Glutamatergic neuron (in vitro differentiated cells): ENCODE results near the gene CNR1. TPM values are rescaled to one million over a fixed set of nuclear protein-coding genes. Genes with fewer than 3 reads are reported as not detected.

Experiments
- DNase-seq: peaks from one replicate; pipeline ENCODE4 v3.0.0; 2022
- H3K27ac Mint-ChIP-seq: one replicate; pipeline ENCODE4 v1.8.0; 2020; ENCODE audit warnings: mild to moderate bottlenecking, mixed read lengths, inconsistent platforms; ENCODE audit not compliant: unreplicated experiment
- H3K27me3 Mint-ChIP-seq: one replicate; pipeline ENCODE4 v1.8.0; 2020; ENCODE audit warnings: mild to moderate bottlenecking, moderate library complexity, mixed read lengths, inconsistent platforms; ENCODE audit not compliant: unreplicated experiment
- H3K36me3 Mint-ChIP-seq: one replicate; pipeline ENCODE4 v1.8.0; 2020; ENCODE audit warnings: mild to moderate bottlenecking, mixed read lengths, inconsistent platforms; ENCODE audit not compliant: unreplicated experiment
- H3K4me1 Mint-ChIP-seq: one replicate; pipeline ENCODE4 v1.8.0; 2020; ENCODE audit warnings: mild to moderate bottlenecking, low read depth, mixed read lengths, inconsistent platforms; ENCODE audit not compliant: unreplicated experiment
- H3K4me3 Mint-ChIP-seq: one replicate; pipeline ENCODE4 v1.8.0; 2020; ENCODE audit warnings: mild to moderate bottlenecking, mixed read lengths, inconsistent platforms; ENCODE audit not compliant: unreplicated experiment
- H3K9me3 Mint-ChIP-seq: one replicate; pipeline ENCODE4 v1.8.0; 2020; ENCODE audit warnings: mild to moderate bottlenecking, moderate library complexity, mixed read lengths, inconsistent platforms; ENCODE audit not compliant: unreplicated experiment
- total RNA-seq: library from RNA; stranded (reverse); fragmentation: NEBNext Ultra II Directional; extraction: Animal tissue kit (Norgen Biotek cat#: 25700); gene quantifications from one replicate; pipeline ENCODE4 v1.2.1, GENCODE V29; 2021; ENCODE audit not compliant: unreplicated experiment
- TF ChIP-seq, protein P1 (sequence below): fragments of 200-600 bp; sonication (generic); IDR thresholded peaks from one replicate; pipeline ENCODE4 v1.5.0; 2021; ENCODE audit not compliant: partially characterized antibody, unreplicated experiment

CNR1 gene
- total RNA-seq, 1 donor from 2014 or later, result 143 TPM

- H3K4me1 Mint-ChIP-seq, result no peaks in the 10 kb centered on the region
- H3K4me3 Mint-ChIP-seq, result no peak overlapping the region
- H3K9me3 Mint-ChIP-seq, result no peaks in the 10 kb centered on the region
- H3K36me3 Mint-ChIP-seq, result peaks cover 5% of the 10 kb centered on the region
- DNase-seq, result no peak
- TF ChIP-seq, protein P1, sequence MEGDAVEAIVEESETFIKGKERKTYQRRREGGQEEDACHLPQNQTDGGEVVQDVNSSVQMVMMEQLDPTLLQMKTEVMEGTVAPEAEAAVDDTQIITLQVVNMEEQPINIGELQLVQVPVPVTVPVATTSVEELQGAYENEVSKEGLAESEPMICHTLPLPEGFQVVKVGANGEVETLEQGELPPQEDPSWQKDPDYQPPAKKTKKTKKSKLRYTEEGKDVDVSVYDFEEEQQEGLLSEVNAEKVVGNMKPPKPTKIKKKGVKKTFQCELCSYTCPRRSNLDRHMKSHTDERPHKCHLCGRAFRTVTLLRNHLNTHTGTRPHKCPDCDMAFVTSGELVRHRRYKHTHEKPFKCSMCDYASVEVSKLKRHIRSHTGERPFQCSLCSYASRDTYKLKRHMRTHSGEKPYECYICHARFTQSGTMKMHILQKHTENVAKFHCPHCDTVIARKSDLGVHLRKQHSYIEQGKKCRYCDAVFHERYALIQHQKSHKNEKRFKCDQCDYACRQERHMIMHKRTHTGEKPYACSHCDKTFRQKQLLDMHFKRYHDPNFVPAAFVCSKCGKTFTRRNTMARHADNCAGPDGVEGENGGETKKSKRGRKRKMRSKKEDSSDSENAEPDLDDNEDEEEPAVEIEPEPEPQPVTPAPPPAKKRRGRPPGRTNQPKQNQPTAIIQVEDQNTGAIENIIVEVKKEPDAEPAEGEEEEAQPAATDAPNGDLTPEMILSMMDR, result no peak
- H3K27me3 Mint-ChIP-seq, result no peaks in the 10 kb centered on the region
- H3K27ac Mint-ChIP-seq, result no peak overlapping the region
Measured at GRCh38 chr6:88184921-88185320, 18.8 kb upstream of the CNR1 start.

DNA sequence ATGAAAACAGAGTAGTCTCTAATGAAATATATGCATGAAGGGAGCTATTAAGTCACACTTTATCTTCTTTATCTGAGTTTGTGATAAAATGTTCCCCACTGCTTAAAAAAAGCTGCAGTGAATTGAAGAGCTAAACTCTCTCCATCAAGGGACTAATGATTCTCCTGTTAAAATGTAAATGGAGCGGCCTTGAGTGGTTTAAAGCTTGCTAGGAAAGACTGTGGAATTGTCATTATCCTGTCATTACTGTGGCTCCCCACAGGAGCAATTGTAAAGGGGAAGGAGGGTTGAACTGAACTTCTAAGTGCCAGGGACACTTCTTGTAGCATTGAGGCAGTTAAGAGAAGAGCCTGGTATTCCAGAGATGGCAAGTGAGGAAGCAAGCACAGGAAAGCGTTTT lies 17.3 kb upstream of the CNR1 start:
- Mint-ChIP-seq H3K4me1 (no peaks in the 10 kb centered on the region), H3K27ac (no peak overlapping the region), H3K9me3 (no peaks in the 10 kb centered on the region), H3K4me3 (no peak overlapping the region), H3K27me3 (no peaks in the 10 kb centered on the region), H3K36me3 (peaks cover 5% of the 10 kb centered on the region)
- TF ChIP-seq, protein P1, result no peak
- DNase-seq, result no peak

DNA sequence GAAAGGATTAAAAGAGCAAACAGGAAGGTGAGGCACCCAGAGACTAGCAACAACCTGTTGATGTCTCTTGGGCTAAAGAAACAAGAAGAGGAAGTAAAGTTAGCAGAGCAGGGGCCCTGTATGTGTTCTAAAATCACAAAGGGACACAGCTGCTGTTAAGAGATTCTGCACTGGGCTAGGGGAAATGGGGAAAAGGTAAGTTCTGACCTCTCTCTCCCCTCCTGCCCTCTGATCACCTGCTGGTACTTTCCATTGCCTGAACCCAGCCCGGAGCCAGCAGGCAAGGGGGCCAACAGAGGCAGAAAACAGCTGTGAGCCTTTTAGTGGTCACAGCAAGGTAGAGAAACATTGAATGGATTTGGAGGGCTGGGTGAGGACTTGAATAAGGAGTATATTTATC lies 13.5 kb upstream of the CNR1 start:
- peaks cover 5% of the 10 kb centered on the region for H3K36me3 Mint-ChIP-seq
- no peak for DNase-seq
- H3K4me3 Mint-ChIP-seq, result no peak overlapping the region
- H3K27ac Mint-ChIP-seq, result no peak overlapping the region
- TF ChIP-seq, protein P1, result no peak
- H3K27me3 Mint-ChIP-seq, result no peaks in the 10 kb centered on the region
- H3K4me1 Mint-ChIP-seq, result no peaks in the 10 kb centered on the region
- no peaks in the 10 kb centered on the region for H3K9me3 Mint-ChIP-seq

GRCh38 chr6:88177961-88178464 lies 11.9 kb upstream of the CNR1 start:
- Mint-ChIP-seq H3K36me3 (peaks cover 5% of the 10 kb centered on the region), H3K4me3 (no peak overlapping the region), H3K27ac (no peak overlapping the region), H3K9me3 (no peaks in the 10 kb centered on the region), H3K27me3 (no peaks in the 10 kb centered on the region), H3K4me1 (no peaks in the 10 kb centered on the region)
- TF ChIP-seq, protein P1, result no peak
- no peak for DNase-seq

- H3K9me3 Mint-ChIP-seq, result no peaks in the 10 kb centered on the region
- no peaks in the 10 kb centered on the region for H3K36me3 Mint-ChIP-seq
- DNase-seq, result no peak
- TF ChIP-seq, protein P1, result no peak
- peaks cover 4% of the 10 kb centered on the region for H3K4me1 Mint-ChIP-seq
- no peaks in the 10 kb centered on the region for H3K27me3 Mint-ChIP-seq
- no peak overlapping the region for H3K4me3 Mint-ChIP-seq
- no peak overlapping the region for H3K27ac Mint-ChIP-seq
Measured at GRCh38 chr6:88174906-88175305, 8.8 kb upstream of the CNR1 start.
